DMS 273 (cell line): ENCODE results near the gene GABRR2.

Experiments
- DNase-seq: peaks from one replicate; lab custom pipeline; 2025; ENCODE audit not compliant: unreplicated experiment; lab: John Stamatoyannopoulos, UW

The GABRR2 gene

DNA sequence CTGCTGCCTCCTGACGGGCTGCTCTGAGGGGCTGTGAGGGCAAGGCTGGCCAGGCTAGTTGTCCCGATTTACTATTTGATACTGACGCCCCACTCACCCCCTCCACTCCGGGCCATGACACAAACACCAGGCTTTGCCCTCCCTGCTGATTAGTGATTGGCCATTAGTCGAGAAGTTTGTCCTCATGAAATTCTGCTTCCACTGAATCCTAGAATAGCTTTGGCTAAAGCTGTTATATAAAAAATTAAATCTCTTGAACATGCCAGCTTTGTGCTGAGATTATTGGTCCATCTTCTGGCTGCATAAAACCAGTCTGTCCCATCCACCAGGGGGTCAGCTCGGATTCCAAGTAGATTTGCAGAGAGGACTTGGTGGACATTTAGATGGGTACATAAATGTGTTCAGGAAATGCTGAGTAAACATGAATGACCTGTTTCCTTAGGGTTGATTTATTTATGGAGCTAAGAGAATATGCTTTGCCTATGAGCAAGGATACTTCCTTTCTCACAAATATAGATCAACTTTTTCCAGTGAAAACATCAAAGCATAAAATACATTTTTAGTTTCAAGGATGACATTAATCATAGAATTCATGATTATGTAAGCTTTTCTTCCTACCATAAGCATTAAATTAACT, at the start of gene GABRR2:
TSS of gene GABRR2 (minus strand) at position 51 of the 637 bp plus-strand sequence. CDS start 134 bp downstream, outside the sequence.
- no peak for DNase-seq

DNA sequence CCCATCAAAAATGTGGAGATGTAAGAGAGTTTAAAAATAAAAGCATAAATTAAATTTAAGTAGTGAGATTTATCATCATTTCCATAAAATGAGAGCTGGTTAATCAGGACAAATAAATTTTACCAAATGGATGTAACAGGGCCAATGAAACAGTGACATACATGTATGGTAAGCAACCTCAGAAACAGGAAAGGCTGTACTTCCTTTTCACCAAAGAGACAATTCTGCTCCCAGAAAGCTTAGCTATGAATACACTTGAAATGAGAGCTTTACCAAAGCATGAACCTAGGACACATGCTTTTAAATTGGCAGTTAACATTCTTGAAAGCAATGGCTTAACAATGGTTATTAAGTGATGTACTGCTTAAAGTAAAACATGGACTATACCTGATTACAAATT, 49.5 kb upstream of the GABRR2 start:
- DNase-seq, result no peak

DNA sequence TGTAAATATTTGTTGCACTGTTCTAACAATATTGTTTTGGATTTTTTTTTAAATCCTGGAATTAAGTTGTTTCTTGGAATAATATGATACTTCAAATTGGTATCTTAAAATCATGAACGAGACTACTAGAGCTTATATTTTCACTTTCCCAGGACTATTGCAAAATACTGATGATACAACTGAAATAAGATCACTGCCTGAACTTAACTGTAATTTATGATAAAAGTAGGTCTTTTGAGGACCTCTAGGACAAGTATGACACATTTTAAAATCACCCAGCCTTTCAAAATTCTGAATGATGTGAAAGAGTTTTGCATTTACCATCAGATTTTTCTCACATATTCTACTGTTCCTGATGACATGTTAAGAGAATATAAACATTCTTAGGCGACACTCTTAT, 46.1 kb upstream of the GABRR2 start:
- DNase-seq, result no peak

- no peak for DNase-seq
These were observed 45.4 kb upstream of the GABRR2 start for GRCh38 chr6:89360415-89360999.

DNA sequence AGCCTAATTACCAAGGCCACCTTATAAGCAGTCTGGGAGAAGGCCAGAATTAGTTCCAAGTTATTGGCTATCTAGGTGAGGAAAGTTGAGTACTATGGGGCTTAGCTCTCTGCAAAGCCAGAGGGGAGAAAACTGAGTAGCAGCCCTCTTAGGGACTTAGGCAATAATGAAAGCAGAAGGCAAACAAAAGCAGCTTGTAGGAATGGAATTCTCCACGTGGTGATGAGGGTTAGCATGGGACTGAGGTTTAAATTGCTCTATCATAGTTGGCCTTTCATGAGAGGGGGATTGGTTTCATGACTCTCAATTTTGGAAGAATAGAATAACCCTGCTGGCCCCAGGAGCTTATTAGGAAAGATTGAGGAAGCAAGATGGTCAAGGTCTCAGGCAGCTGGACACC, 44.5 kb upstream of the GABRR2 start:
- peak; percentile 25 for DNase-seq

DNA sequence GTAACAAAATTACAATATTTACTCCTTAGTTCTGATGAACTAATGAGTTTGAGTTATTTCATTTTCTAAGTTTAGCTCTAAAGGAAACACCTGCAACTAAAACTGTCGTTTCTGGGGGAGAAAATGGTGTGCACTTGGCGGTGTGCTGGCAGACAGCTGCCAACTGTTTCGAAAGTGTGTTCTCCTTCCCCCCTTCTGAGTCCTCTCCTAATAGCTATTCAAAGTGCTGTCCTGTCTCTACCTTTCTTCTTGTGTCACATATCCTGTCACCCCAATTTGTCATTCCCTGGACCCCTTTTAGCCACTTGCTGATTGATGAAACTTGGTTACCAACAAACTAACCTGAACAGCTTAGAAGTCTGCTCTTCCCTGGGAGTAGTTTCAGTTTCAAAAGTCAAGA, 42.3 kb upstream of the GABRR2 start:
- peak; percentile 8 for DNase-seq

DNA sequence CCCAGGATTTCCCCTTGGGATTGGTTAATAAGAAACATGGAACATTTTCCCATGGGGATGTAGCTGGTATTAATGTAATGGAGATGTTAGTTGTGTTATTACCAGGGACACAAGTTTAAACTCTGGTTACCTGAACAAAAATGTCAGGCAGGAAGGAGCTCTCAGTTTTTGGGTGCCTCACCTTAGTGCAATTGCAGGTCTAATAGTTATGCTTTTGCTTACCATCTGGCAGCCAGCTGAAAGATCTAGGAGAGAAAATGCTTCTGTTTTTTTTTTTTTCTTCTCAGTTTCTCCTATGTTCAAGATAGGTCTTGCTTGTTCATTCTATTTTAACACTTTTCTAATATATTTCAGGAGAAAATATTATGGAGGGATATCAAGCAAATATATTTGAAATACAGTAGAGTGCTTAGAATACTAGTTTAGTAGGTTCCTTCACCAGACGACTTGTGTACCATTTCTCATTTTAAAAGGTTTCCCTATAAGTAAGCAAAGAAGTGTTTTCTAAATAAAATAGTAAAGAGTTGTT, 41.6 kb upstream of the GABRR2 start:
- DNase-seq, result peak; percentile 21

- DNase-seq, result no peak
These were observed 40.6 kb upstream of the GABRR2 start for GRCh38 chr6:89355511-89356194.

DNA sequence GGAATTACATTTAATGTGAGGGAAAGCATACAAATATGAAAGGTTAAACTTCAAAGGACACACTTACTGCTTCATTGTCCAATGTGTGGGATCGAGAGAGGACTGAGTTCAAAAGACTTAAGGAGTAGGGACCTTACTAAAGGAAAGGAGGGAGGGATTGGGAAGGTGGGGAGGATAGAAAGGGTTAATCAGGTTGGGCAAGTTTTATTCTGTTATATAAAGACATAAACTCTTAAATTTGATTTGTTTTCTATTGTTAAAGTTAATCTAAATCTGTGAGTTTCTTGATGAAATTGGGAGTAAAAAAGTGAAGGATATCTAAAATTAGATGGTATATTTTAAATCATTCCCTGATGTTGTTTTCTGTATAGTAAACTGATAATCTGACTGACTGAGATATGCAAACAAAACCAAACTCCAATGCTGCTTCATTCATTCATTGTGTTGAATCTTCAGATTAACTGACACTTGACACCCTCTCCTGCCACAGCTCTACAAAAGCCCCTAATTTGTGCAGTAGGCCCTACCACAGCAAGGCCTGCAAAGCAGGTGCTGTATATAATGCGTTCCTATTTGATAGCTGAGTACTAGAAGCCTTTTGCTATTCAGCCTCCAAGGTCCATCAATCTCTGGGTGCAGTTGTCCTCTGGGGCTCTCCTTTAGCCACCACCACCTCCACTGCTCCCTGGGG, 38.7 kb upstream of the GABRR2 start:
- DNase-seq, result peak; percentile 35

- DNase-seq, result no peak
These were observed 38.0 kb upstream of the GABRR2 start for GRCh38 chr6:89353118-89353556.

DNA sequence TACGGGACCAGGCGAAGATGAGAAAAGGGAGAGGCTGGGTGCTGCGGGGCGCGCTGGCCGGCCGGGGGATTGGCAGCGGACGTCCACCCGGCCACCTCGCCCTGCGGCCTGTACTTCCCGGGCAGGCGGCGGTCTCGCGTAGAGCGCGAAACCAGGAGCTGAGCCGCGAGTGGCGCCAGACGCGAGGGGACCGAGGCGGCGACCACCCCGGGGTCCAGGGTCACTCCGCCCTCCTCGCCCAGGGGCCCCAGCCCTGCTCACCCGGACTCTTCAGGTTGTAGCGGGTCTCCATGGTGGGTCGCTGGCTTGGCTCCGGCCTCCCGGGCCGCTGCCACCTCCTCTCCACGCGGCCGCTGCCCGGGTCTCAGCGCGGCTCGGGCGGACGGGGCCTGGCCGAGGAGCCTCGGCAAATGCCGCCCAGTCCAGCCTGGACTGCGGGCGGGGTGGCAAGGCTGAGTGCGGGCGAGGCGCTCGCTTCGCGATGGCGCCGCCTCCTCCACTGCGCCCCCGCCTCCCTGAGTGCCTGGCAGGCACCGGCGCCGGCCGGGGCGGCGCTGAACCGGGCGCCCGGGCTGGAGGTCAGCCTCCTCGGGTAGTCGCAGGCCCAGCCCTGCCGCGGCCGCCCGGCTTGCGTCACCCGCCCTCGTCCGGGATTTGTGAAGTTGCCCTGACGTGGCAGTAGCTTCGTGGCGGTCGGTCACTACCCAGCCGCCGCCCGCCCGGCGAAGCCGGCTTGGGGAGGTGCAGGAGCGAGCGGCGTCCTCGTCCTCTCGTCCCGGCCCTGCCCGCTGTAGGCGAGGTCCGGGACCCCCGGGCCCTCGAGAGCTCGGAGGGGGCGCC, 37.4 kb upstream of the GABRR2 start, which contains the start of gene UBE2J1:
TSS of gene UBE2J1 (minus strand) at position 445 of the 840 bp plus-strand sequence. CDS start at position 292, 153 bp downstream.
- DNase-seq, result peak; percentile 87

DNA sequence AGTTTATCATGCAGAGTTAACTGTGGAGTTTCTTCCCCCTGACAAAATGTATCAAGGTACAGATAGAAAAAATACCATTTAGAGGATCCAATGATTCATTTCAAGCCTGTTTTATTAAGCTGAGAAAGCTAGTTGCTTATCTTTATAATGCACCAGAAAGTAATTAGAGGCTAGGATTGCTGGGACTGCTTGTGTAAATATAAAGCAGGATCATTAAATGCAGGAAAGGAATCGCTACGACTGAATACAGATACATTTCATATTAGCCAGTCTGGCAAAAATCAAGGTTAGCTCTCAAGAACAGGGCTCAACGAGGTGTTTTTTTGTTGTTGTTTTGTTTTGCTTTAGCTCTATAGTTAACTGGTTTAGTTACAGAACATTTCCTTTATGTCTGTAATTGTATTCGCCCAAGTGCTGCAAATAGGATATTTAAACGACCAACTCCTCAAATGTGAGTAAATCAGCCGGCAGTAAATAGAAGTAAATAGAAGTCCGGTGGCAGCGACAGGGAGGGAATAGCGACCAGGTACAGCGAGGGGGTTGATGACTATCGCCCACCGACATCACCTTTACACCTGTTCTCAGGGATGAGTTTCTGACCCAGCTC, 36.7 kb upstream of the GABRR2 start:
- DNase-seq, result peak; percentile 54

DNA sequence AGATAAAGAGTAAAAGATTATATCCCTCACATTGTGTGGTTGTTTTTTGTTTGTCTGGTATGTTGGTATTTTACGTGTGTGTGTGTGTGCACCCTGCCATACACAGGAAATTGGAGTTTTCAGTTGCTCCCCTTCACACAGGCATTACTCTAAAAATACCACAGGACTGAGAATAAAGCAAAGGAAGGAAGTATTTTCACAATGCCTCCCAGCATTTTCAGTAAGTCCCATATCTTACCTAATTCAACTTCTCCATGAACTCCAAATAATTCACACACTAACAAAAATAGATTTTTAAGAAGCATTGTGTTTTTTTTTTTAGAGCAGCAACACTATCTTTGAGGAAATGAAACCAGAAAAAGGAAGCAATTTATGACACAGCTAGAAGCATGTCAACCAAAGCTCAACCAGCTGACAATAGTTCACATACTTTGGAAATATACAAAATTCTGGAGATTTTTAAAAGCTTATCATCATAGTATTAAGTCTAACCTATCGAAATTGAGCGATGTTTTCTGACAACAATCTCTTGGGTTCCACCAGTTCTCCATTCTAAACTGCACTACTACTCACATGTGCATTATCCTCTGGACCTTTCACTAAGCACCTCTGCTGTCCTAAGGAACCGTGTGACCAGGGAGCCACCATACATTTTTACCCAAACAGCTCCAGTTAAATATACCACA, 35.3 kb upstream of the GABRR2 start:
- no peak for DNase-seq

GRCh38 chr6:89348372-89348771, 33.3 kb upstream of the GABRR2 start:
- DNase-seq, result no peak

- peak; percentile 29 for DNase-seq
These were observed 32.7 kb upstream of the GABRR2 start for GRCh38 chr6:89347825-89348224.

DNA sequence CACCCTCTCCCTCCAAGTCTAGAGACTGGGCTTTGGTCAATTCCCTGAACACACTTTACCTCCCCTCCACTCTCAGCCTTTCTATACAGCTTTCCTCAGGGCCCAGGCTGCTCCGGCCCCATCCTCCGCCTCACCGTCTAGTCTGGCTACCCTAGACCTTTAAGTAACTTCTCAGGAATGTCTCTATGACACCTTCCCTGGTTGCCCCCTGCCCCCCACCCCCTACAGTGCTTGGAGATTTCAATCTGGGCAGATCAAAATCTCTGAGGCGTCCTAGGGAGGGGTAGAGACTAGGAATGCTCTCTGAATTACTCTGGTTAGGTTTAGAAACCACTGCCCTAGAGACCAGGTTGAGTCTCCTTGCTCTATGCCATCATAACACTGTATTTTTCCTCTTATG, 31.3 kb upstream of the GABRR2 start:
- DNase-seq, result no peak

DNA sequence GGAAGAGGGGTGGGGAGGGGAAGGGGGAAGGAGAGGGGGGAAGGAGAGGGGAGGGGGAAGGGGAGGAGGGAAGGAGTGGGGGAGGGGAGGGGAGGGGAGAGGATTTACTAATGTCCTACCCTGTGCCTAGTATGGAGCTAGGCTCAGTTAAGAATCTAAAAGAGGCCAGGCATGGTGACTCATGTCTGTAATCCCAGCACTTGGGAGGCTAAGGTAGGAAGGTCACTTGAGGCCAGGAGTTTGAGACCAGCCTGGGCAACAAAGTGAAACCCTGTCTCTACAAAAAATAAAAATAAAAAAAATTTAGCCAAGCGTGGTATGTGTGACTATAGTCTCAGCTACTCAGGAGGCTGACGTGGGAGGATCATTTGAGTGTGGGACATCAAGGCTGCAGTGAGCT, 24.5 kb upstream of the GABRR2 start:
- DNase-seq, result no peak

- DNase-seq, result no peak
These were observed 20.1 kb upstream of the GABRR2 start for GRCh38 chr6:89335164-89335563.

GRCh38 chr6:89330910-89331309, 15.8 kb upstream of the GABRR2 start:
- peak; percentile 25 for DNase-seq
